Body of pancreas (tissue), 4 donors: ENCODE data around the gene OSBPL5.

Experiments
- POLR2A ChIP-seq, 3 donors: fragments of 450-650 bp; IDR thresholded peaks; one replicate each; pipeline ENCODE4 v1.6.1; 2016; ENCODE audit warnings: antibody characterized with exemption in 3 of 3, mild to moderate bottlenecking in 2 of 3
- TF ChIP-seq, protein P1 (sequence below), 7 experiments: fragments of 450-650 bp in 4 of 7; fragments of 200-600 bp in 3 of 7; sonication (generic) in 3 of 7; IDR thresholded peaks; one replicate each; pipeline ENCODE4 v1.5.1; 2016 to 2019; ENCODE audit warnings: antibody characterized with exemption in 7 of 7

DNA sequence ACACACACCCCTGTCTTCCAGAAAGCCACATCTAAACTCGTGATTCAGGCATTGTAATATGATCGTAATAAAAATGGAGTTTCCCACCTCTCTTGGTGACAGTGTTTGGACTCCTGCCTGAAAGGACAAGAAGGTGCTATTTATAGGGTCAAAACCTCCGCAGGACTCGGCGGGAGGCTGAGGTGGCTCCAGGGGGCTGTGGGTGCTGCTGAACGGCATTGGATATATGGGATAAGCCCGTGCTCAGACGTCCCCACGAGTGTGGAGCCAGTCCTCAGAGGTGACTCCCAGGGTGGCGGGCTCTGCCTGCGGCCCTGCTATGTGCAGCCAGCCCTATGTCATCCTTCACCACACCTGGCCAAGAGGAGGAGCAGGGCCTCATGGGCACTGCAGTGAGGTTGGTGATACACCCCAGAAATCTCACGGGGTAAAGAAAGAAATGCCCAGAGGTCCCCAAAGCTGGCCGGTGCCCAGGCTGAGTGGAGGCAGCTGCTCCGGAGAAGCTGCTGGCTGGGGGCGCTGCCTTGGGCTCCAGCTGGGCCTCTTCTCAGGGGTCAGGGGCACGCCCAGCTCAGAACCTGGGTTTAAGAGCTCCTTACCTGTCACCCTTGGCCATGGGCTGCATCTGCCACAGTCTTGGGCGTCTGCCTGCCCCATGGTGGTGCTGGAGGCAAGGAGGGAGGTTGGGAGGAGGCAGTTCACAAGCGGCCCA lies 5.1 kb upstream of the OSBPL5 start:
- no peak for TF ChIP-seq POLR2A (IDR thresholded peaks at IDR 0.05)
- TF ChIP-seq, protein P1, sequence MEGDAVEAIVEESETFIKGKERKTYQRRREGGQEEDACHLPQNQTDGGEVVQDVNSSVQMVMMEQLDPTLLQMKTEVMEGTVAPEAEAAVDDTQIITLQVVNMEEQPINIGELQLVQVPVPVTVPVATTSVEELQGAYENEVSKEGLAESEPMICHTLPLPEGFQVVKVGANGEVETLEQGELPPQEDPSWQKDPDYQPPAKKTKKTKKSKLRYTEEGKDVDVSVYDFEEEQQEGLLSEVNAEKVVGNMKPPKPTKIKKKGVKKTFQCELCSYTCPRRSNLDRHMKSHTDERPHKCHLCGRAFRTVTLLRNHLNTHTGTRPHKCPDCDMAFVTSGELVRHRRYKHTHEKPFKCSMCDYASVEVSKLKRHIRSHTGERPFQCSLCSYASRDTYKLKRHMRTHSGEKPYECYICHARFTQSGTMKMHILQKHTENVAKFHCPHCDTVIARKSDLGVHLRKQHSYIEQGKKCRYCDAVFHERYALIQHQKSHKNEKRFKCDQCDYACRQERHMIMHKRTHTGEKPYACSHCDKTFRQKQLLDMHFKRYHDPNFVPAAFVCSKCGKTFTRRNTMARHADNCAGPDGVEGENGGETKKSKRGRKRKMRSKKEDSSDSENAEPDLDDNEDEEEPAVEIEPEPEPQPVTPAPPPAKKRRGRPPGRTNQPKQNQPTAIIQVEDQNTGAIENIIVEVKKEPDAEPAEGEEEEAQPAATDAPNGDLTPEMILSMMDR (IDR thresholded peaks at IDR 0.05): no peak
